Sigmoid colon (tissue), 4 donors: ENCODE measurements around the gene PDGFA.

Source experiments
- CTCF ChIP-seq, 4 experiments: fragments of 450-650 bp in 3 of 4; fragments of 200-600 bp in 1 of 4; IDR thresholded peaks; one replicate each; pipeline ENCODE4 v1.5.1; 2016 to 2019; ENCODE audit warnings: antibody characterized with exemption in 4 of 4, mild to moderate bottlenecking in 3 of 4, moderate library complexity in 2 of 4
- EP300 ChIP-seq, 4 donors: sonication (generic); formaldehyde crosslinking; IDR thresholded peaks; one replicate each; pipeline ENCODE4 v1.6.1; 2017; ENCODE audit warnings: antibody characterized with exemption in 4 of 4
- POLR2A ChIP-seq, 2 donors: fragments of 450-650 bp; IDR thresholded peaks; one replicate each; pipeline ENCODE4 v1.6.1; 2016; ENCODE audit warnings: antibody characterized with exemption in 2 of 2, mild to moderate bottlenecking in 2 of 2, moderate library complexity in 2 of 2

DNA sequence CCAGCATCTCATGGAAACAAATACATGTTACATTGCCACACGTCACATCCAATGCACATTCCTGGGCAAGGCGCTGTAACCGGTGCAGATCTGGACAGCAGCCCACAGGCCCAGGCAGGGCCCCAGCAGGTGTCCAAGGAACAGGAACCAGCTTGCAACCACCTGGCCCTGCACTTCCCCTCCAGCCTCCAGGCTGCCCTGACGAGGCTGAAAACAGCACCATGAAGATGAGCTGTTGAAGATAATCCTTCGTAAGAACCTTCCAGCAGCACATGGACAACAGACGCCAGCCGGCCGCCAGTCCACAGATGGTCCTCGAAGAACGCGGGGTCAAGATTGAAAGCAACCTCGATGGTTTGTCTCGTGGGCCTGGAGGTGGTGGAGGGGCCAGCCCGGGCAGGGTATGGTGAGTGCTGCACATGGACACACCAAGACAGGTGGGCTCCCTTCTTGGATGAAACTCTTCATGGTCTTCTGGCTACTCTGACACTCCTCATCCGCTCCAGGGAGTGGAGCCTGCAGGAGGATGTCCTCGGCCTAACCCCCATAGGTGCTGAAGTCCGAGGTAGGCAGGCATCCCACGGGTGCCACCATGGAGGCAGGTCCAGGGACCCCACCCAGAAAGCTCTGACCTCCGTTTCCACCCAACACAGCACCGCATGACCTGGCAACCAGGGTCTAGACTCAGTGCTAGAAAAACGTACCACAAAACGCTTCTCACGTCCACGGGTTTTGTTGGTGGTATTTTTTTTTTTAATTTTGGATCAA lies 22.9 kb downstream of the PDGFA start:
- TF ChIP-seq CTCF (IDR thresholded peaks at IDR 0.05) (no peak), POLR2A (IDR thresholded peaks at IDR 0.05) (no peak), EP300 (IDR thresholded peaks at IDR 0.05) (no peak)
